Karpas-422 (cell line): ENCODE results near the gene PRR29. TPM values are rescaled to one million over a fixed set of nuclear protein-coding genes. Genes with fewer than 3 reads are reported as not detected.
"Not testable (repeated sequence)": the region's sequence is repeated elsewhere in the genome, so short reads cannot be mapped to it uniquely, and the experiment has no call there.

ENCODE experiments used
- DNase-seq: peaks from one replicate; pipeline ENCODE4 v3.0.0-alpha.2; 2015
- H2AFZ ChIP-seq: fragments of 200-600 bp; sonication (generic); 2 replicates; pipeline ENCODE4 v1.6.1; 2014; ENCODE audit warnings: antibody characterized with exemption, low read length, mixed read lengths
- H3K27ac ChIP-seq: fragments of 200-600 bp; sonication (generic); 2 replicates; pipeline ENCODE4 v1.5.1; 2014; ENCODE audit warnings: mild to moderate bottlenecking, low read length, moderate library complexity
- H3K27me3 ChIP-seq: fragments of 200-600 bp; sonication (generic); 2 replicates; pipeline ENCODE4 v1.6.1; 2014; ENCODE audit warnings: low read length, mixed read lengths
- H3K36me3 ChIP-seq: fragments of 200-600 bp; sonication (generic); 2 replicates; pipeline ENCODE4 v1.6.1; 2014; ENCODE audit warnings: low read length, mixed read lengths; ENCODE audit not compliant: insufficient read depth
- H3K4me1 ChIP-seq: fragments of 200-600 bp; sonication (generic); 2 replicates; pipeline ENCODE4 v1.6.1; 2014; ENCODE audit warnings: mild to moderate bottlenecking, low read length, mixed read lengths
- H3K4me2 ChIP-seq: fragments of 200-600 bp; sonication (generic); 2 replicates; pipeline ENCODE4 v1.6.1; 2014; ENCODE audit warnings: low read length, low read depth, mild to moderate bottlenecking; ENCODE audit not compliant: poor library complexity, severe bottlenecking
- H3K4me3 ChIP-seq: fragments of 200-600 bp; sonication (generic); 2 replicates; pipeline ENCODE4 v1.5.1; 2014; ENCODE audit warnings: mild to moderate bottlenecking, antibody characterized with exemption, low read length, mixed read lengths
- H3K79me2 ChIP-seq: fragments of 200-600 bp; sonication (generic); 2 replicates; pipeline ENCODE4 v1.6.1; 2014; ENCODE audit warnings: mild to moderate bottlenecking, low read length, mixed read lengths
- H3K9ac ChIP-seq: fragments of 200-600 bp; sonication (generic); 2 replicates; pipeline ENCODE4 v1.6.0; 2014; ENCODE audit warnings: low read length
- H3K9me2 ChIP-seq: fragments of 200-600 bp; sonication (generic), shearing (Covaris generic); replicated peaks from 2 replicates; pipeline ENCODE4 v1.6.0; 2014; ENCODE audit warnings: mild to moderate bottlenecking, low read length, moderate library complexity; ENCODE audit not compliant: insufficient read depth
- H3K9me3 ChIP-seq: fragments of 300-700, 200-600 bp; sonication (generic); 2 replicates; pipeline ENCODE4 v1.6.1; 2014; ENCODE audit warnings: low read length, mixed read lengths
- H4K20me1 ChIP-seq: fragments of 200-600 bp; sonication (generic); 2 replicates; pipeline ENCODE4 v1.6.1; 2014; ENCODE audit warnings: mild to moderate bottlenecking, antibody characterized with exemption, low read length, low read depth; ENCODE audit not compliant: insufficient read depth
- total RNA-seq: library from RNA; depleted of rRNA; stranded (reverse); fragments of >200 nt; shearing (Covaris generic); gene quantifications from 2 replicates; pipeline ENCODE4 v1.2.3, GENCODE V29; 2014; ENCODE audit warnings: low replicate concordance

PRR29 gene
- total RNA-seq, 1 experiment from 2014 or later: not detected

DNA sequence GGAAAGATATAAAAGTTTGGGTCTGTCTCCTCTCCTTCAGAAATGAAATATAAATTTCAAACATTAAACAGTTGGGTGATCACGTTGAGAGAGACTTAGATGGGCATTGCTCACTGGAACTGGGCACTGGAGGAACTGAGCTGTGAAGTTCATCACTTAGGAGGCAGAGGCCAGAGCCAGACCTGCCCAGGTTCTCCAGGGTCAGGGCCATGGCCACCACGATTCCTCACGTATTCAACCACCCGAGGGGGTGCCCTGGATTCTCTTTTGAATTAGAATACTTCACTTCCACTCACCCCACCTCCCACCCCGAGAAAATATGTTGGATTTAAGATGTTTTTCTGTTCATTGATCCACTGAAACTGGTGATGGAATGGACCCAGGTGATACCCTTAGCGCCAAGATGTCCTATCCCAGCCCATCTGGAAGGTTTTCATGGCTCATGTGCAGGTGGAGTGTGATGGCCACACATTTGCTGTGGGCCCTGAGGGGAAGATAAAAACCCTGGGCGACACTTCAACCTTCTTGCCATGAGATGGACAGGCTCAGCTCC is 6.1 kb downstream of the PRR29 start:
- Histone ChIP-seq H3K27me3 (no peaks in the 10 kb centered on the region), H3K9me2 (no peaks in the 10 kb centered on the region), H3K36me3 (no peaks in the 10 kb centered on the region), H3K9me3 (no peaks in the 10 kb centered on the region), H2AFZ (no peak overlapping the region), H3K4me2 (no peak overlapping the region), H3K4me3 (no peak overlapping the region), H4K20me1 (no peaks in the 10 kb centered on the region), H3K27ac (no peak overlapping the region), H3K9ac (no peak overlapping the region), H3K4me1 (no peaks in the 10 kb centered on the region), H3K79me2 (no peaks in the 10 kb centered on the region)
- DNase-seq: no peak

DNA sequence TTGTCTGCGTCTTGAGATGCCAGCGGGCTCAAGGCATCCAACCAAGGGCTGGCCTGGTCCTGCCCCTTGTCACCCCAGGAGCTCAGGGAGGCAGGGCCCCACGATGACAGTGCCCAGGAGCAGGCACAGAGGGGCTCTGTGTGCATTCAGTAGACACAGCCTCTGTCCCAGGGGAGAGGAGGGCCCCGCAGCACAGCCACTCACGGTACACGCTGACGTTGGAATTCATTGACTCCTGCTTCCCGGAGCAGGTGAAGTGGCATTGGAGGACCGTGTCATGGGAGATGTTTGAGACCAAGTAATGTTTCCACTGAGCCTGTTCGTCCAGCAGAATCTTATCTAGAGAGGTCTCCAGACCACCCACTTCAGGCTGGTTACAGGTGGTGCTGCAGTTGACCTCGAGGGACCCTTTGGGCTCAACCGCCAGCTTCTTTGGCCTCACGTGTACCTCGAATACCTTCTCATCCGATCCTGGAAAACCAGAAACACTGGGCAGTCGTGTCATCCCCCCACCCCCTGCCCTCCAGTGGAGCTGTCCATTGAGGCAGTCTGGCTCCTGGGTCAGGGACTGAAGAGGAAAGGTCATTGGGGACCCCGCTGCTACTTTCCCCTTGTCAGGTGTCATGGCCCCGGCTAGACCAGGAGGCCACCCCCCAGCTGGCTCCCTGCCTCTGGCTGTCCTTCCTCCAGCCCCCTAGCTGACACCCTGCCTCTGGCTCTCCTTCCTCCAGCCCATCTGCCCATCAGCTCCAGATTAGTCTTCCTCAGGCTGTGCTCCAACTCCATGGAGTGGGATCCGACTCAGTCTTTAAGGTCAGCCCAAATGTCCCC is 7.0 kb downstream of the PRR29 start:
- H3K27me3 ChIP-seq: no peaks in the 10 kb centered on the region
- no peaks in the 10 kb centered on the region for H3K9me3 ChIP-seq
- H3K4me3 ChIP-seq: no peak overlapping the region
- no peak overlapping the region for H3K9ac ChIP-seq
- no peaks in the 10 kb centered on the region for H3K79me2 ChIP-seq
- H3K36me3 ChIP-seq: no peaks in the 10 kb centered on the region
- DNase-seq: no peak
- H3K4me2 ChIP-seq: no peak overlapping the region
- H3K27ac ChIP-seq: no peak overlapping the region
- no peaks in the 10 kb centered on the region for H4K20me1 ChIP-seq
- H3K9me2 ChIP-seq: no peaks in the 10 kb centered on the region
- H2AFZ ChIP-seq: no peak overlapping the region
- no peaks in the 10 kb centered on the region for H3K4me1 ChIP-seq

DNA sequence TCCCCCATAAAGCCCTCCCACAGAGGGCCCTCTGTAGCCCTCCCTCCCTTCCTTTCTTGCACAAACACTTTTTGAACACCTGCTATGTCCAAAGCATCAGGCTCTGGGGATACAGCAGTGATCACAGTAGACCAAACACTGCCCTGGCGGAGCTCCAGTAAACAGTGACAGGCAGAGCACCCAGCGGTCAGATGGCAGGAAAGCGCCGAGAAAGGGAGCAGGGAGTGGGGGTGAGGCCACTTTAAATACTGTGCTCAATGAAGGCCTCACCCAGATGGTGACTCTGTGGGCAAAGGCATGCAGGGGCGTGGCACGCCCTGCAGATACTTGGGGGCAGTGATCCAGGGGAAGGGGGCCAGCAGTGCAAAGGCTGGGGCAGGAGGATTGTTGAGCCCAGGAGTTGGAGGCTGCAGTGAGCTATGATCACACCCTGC is 7.6 kb downstream of the PRR29 start:
- Histone ChIP-seq H3K4me1 (no peaks in the 10 kb centered on the region), H3K36me3 (no peaks in the 10 kb centered on the region), H3K4me3 (no peak overlapping the region), H3K9ac (no peak overlapping the region), H3K27ac (no peak overlapping the region), H3K79me2 (no peaks in the 10 kb centered on the region), H3K4me2 (no peak overlapping the region), H2AFZ (no peak overlapping the region), H3K27me3 (no peaks in the 10 kb centered on the region), H3K9me2 (no peaks in the 10 kb centered on the region), H3K9me3 (no peaks in the 10 kb centered on the region), H4K20me1 (no peaks in the 10 kb centered on the region)
- no peak for DNase-seq

DNA sequence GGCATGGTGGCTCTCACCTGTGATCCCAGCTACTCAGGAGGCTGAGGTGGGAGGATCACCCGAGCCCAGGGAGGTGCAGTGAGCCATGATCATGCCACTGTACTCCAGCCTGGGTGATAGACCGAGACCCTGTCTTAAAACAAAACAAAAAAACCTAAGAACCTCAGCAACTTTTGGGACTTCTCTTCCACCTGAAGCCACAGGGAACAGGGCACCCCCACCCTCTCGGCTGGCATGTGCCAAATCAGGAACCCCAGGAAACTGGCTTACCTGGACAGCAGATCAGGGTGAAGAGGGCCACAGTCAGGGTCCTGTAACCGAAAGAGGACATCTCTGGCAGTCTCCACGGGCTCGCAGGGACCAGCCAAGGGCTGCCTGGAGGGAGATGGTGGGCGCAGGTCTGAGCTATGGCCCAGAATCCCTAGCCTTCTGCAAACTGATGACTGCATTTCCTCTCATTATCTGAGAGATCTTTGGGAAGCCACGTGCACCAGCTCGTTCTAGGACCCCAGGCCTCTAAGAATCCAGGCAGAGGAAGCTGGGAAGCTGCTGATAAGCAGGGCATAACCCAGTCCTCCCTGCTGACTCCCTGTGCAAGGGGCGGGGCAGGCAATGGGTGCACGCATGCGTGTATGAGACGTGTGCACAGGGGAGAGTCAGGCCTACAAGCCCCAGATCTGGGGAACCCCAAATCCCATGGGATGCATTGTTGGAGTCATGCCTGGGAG is 8.4 kb downstream of the PRR29 start:
- Histone ChIP-seq H3K4me1 (no peaks in the 10 kb centered on the region), H3K36me3 (no peaks in the 10 kb centered on the region), H2AFZ (no peak overlapping the region), H3K4me2 (no peak overlapping the region), H3K27me3 (no peaks in the 10 kb centered on the region), H3K4me3 (no peak overlapping the region), H3K9me3 (no peaks in the 10 kb centered on the region), H4K20me1 (no peaks in the 10 kb centered on the region), H3K9me2 (no peaks in the 10 kb centered on the region), H3K79me2 (no peaks in the 10 kb centered on the region), H3K27ac (no peak overlapping the region), H3K9ac (no peak overlapping the region)
- no peak for DNase-seq

DNA sequence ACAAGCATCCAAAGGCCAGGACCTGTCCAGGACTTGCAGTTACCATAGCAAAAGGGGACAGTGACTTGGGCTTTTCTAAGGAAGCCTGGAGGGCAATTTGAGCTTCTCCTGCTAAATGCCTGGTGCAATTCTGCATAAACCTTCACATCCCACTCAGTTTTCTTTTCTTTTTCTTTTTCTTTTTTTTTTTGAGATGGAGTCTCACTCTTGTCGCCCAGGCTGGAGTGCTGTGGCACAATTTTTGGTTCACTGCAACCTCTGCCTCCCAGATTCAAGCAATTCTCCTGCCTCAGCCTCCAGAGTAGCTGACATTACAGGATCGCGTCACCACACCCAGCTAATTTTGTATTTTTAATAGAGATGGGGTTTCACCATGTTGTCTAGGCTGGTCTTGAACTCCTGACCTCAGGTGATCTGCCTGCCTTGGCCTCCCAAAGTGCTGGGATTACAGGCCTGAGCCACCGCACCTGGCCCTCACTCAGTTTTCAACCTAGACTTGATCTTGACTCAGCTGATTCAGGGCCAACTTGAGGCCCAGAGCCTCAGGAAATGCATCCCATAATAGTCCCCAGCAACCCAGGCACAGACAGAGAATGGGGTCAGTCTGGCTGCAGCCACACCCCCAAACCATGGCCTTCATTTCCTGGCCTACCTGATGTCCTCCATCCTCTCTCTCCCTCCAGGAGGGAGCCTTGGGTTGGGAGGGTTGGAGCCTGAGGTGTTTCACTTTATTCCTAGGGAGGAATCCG is 9.1 kb downstream of the PRR29 start:
- H3K9me2 ChIP-seq, H3K79me2 ChIP-seq, H3K9me3 ChIP-seq, H3K4me1 ChIP-seq, H3K9ac ChIP-seq, H3K36me3 ChIP-seq, H3K27me3 ChIP-seq, DNase-seq, H3K27ac ChIP-seq, H3K4me3 ChIP-seq, H2AFZ ChIP-seq, H4K20me1 ChIP-seq, H3K4me2 ChIP-seq: not testable (repeated sequence)

DNA sequence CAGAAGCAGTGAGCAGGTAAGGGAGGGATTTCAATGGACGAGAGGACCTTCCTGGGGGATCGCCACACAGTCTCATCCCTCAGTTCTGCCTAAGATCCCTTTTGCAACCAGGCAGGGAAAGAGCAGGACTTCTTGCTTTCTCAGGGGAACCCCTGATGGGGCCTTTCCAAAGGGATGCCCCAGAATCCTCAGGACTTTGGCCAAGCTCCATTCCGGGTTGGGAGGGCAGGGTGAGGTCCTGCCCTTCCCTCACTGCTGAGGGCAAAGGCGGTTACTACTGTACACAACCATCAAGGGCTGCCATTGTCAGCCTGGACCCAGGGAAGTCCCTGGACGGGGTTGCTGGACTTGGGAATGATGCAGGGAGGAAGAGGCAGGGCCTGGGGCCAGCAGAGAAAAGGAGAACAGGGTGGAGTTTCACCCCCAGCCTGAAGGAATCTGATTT is 9.7 kb downstream of the PRR29 start:
- no peak overlapping the region for H3K4me2 ChIP-seq
- H3K9me3 ChIP-seq: no peaks in the 10 kb centered on the region
- H3K27ac ChIP-seq: no peak overlapping the region
- no peak overlapping the region for H3K4me3 ChIP-seq
- no peaks in the 10 kb centered on the region for H3K9me2 ChIP-seq
- no peak for DNase-seq
- H3K9ac ChIP-seq: no peak overlapping the region
- no peaks in the 10 kb centered on the region for H3K79me2 ChIP-seq
- H2AFZ ChIP-seq: no peak overlapping the region
- no peaks in the 10 kb centered on the region for H3K27me3 ChIP-seq
- H3K4me1 ChIP-seq: no peaks in the 10 kb centered on the region
- no peaks in the 10 kb centered on the region for H4K20me1 ChIP-seq
- no peaks in the 10 kb centered on the region for H3K36me3 ChIP-seq

DNA sequence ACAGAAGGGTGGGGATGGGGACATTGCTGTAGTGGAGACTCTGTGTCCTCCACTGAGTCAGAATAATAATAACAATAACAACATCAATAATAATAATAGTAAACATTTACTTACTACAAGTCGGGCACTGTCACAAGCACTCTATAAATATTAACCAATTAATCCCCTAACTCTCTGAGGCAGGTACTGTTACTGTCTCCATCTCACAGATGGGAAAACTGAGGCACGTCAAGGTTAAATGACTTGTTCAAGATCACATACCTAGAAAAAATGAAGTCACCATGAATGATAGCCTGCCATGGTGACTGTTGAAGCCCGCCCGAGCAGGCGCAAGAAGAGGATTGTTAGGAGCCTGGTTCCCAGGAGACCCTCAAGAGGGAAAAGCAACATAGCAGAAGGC is 10.2 kb downstream of the PRR29 start:
- H3K36me3 ChIP-seq: no peaks in the 10 kb centered on the region
- no peaks in the 10 kb centered on the region for H3K4me1 ChIP-seq
- H2AFZ ChIP-seq: no peak overlapping the region
- no peaks in the 10 kb centered on the region for H3K79me2 ChIP-seq
- no peak overlapping the region for H3K9ac ChIP-seq
- no peaks in the 10 kb centered on the region for H4K20me1 ChIP-seq
- H3K9me3 ChIP-seq: no peaks in the 10 kb centered on the region
- no peak overlapping the region for H3K4me2 ChIP-seq
- H3K9me2 ChIP-seq: no peaks in the 10 kb centered on the region
- no peak overlapping the region for H3K4me3 ChIP-seq
- no peak for DNase-seq
- no peaks in the 10 kb centered on the region for H3K27me3 ChIP-seq
- H3K27ac ChIP-seq: no peak overlapping the region

DNA sequence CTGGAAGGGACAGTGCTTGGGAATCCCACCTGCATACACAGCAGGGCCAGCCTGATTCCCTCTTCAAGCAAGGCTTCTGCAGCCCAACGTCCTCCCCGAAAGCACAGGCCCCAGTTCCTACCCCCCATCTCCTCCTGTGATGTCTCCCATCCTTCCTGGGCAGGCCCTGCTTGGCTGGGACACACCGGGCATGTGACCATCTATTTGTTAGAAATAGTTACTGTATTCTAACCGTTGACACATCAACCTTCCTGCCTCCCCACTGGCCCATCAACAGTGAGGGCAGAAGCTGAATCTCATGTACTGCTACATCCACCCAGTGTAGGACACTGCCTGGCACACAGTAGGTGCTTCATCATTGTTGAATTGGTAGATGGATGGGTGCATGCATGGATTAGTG is 10.7 kb downstream of the PRR29 start:
- Histone ChIP-seq H3K4me3 (no peak overlapping the region), H3K27ac (no peak overlapping the region), H3K4me2 (no peak overlapping the region), H3K9me2 (no peaks in the 10 kb centered on the region), H3K27me3 (no peaks in the 10 kb centered on the region), H4K20me1 (no peaks in the 10 kb centered on the region), H3K36me3 (no peaks in the 10 kb centered on the region), H3K9ac (no peak overlapping the region), H3K79me2 (no peaks in the 10 kb centered on the region), H2AFZ (no peak overlapping the region), H3K4me1 (no peaks in the 10 kb centered on the region), H3K9me3 (no peaks in the 10 kb centered on the region)
- no peak for DNase-seq
